Skeletal muscle tissue (tissue), 4 donors: ENCODE measurements around the gene KRT74. TPM values are rescaled to one million over a fixed set of nuclear protein-coding genes. Genes with fewer than 3 reads are reported as not detected.

Experiments used
- H3K27ac ChIP-seq: one replicate; pipeline ENCODE4 v1.7.0; 2013; ENCODE audit warnings: mild to moderate bottlenecking, low read depth, low read length, inconsistent platforms
- H3K27me3 ChIP-seq, 3 donors: one replicate each; pipeline ENCODE4 v1.7.0; 2013; ENCODE audit warnings: low read length in 3 of 3; ENCODE audit not compliant: control insufficient read depth in 3 of 3, insufficient read depth in 3 of 3
- H3K36me3 ChIP-seq, 3 donors: one replicate each; pipeline ENCODE4 v1.7.0; 2013; ENCODE audit warnings: low read length in 3 of 3; ENCODE audit not compliant: control insufficient read depth in 3 of 3, insufficient read depth in 3 of 3
- H3K4me1 ChIP-seq, 3 donors: one replicate each; pipeline ENCODE4 v1.7.0; 2013; ENCODE audit warnings: low read length in 3 of 3, mild to moderate bottlenecking in 3 of 3; ENCODE audit not compliant: control insufficient read depth in 3 of 3, insufficient read depth in 3 of 3
- H3K4me3 ChIP-seq, 3 donors: one replicate each; pipeline ENCODE4 v1.7.0; 2013; ENCODE audit warnings: low read length in 3 of 3
- H3K9ac ChIP-seq, 3 donors: one replicate each; pipeline ENCODE4 v1.7.0; 2013; ENCODE audit warnings: low read length in 3 of 3, mild to moderate bottlenecking in 3 of 3, moderate library complexity in 2 of 3, low read depth in 1 of 3
- H3K9me3 ChIP-seq, 3 donors: one replicate each; pipeline ENCODE4 v1.7.0; 2013; ENCODE audit warnings: low read length in 3 of 3; ENCODE audit not compliant: control insufficient read depth in 3 of 3
- total RNA-seq: library from RNA; depleted of rRNA; stranded (reverse); fragments of >200 nt; gene quantifications from one replicate; pipeline ENCODE4 v1.2.3, GENCODE V29; 2014
- donor health status: Osteomylitis.

Gene KRT74
- total RNA-seq, 1 donor from 2014 or later, result not detected

- Histone ChIP-seq H3K9me3 (no peaks in the 10 kb centered on the region), H3K4me3 (no peak overlapping the region), H3K9ac (no peak overlapping the region), H3K36me3 (no peaks in the 10 kb centered on the region), H3K4me1 (no peaks in the 10 kb centered on the region), H3K27ac (no peak overlapping the region), H3K27me3 (peaks cover 5 to 18% (median 17%) of the 10 kb centered on the region in 3 donors)
Measured at GRCh38 chr12:52579468-52580465, 6.1 kb upstream of the KRT74 start.

DNA sequence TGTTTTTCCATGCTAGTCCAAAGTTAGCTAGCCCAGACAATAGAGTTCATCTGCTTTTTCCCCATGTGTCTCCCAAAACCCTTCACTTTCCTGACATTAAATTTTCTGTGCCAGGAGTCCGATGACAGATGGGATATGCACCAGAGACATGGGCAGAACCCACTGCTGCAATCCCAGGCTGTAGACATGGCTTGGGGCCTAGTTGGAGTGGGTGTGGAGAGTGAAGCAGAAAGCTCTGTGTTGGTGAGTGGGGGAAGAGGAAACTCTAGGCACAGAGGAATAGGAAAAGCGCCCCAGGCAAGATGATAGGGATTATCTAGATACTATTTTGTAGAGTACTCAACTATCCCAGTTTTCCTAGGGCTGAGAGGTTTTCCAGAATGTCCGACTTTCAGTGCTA is 4.8 kb upstream of the KRT74 start:
- H3K4me3 ChIP-seq, result no peak overlapping the region
- H3K27me3 ChIP-seq, result peaks cover 5 to 24% (median 22%) of the 10 kb centered on the region in 3 donors
- H3K36me3 ChIP-seq, result no peaks in the 10 kb centered on the region
- H3K27ac ChIP-seq, result no peak overlapping the region
- no peak overlapping the region for H3K9ac ChIP-seq
- no peaks in the 10 kb centered on the region for H3K4me1 ChIP-seq
- H3K9me3 ChIP-seq, result no peaks in the 10 kb centered on the region

DNA sequence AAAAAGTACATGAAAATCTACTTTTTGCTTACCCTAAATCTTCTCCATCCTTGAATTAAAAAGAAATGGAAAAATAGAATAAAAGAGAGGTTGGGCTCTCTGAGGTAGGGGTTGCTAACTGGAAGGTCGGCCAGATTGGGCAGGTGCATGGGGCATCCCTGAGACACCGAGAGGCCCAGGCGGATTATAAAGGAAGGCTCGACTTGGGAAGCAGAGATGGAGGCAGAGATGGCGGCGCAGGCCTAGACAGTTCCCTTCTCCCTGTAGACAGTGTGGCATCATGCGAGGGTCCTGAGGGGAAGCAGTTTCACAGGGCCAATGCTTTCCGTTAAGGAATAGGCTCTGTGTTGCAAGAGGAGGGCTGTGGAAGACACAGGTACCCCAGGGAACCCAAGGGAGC is 3.7 kb upstream of the KRT74 start:
- H3K4me1 ChIP-seq, result no peaks in the 10 kb centered on the region
- H3K9ac ChIP-seq, result no peak overlapping the region
- no peak overlapping the region for H3K27ac ChIP-seq
- no peaks in the 10 kb centered on the region for H3K36me3 ChIP-seq
- H3K4me3 ChIP-seq, result no peak overlapping the region
- H3K27me3 ChIP-seq, result peaks cover 0 to 33% (median 27%) of the 10 kb centered on the region in 3 donors
- H3K9me3 ChIP-seq, result no peaks in the 10 kb centered on the region

DNA sequence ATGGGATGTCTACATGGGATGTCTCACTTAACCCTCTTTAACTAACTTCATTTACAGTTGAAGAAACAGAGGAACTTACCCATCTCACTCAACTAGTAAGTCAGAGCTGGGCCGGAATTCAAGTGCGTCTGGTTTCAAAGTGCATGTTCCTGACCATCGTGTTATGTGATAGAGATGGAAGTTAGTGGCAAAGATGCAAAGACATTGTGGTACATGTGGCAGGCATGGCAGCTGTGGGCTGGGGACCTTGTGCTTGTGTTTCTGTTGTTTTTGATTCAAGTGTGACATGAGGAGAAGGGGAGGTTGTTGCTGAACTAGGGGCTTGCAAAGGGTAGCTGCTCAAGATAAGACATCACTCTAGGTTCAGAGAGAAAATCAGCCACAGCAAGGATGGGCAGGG is 2.3 kb upstream of the KRT74 start:
- peaks cover 6 to 30% (median 24%) of the 10 kb centered on the region in 3 donors for H3K27me3 ChIP-seq
- H3K9ac ChIP-seq, result no peak overlapping the region
- no peak overlapping the region for H3K27ac ChIP-seq
- H3K36me3 ChIP-seq, result no peaks in the 10 kb centered on the region
- no peak overlapping the region for H3K4me3 ChIP-seq
- no peaks in the 10 kb centered on the region for H3K4me1 ChIP-seq
- H3K9me3 ChIP-seq, result no peaks in the 10 kb centered on the region

DNA sequence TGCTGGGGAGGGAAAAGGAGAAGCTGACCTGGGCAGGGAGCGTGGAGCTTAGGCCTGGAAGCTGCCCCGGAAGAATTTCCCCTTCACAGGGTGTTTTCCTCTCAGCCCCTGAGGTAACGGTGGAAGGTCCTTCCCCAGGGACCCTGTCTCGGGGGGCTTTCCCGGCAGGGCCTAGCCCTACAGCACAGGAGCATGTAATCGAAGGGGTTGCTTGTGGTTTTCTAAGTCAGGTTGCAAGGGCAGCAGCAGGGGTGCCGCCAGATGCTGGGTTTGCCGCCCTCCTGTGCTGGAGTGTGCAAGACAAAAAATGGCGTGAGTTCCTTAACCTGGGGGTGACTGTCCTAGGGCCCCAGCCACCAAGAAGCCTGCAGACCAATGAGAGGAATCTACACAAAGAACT is 1.6 kb upstream of the KRT74 start:
- no peak overlapping the region for H3K4me3 ChIP-seq
- no peaks in the 10 kb centered on the region for H3K4me1 ChIP-seq
- H3K27me3 ChIP-seq, result peaks cover 11 to 27% (median 24%) of the 10 kb centered on the region in 3 donors
- H3K9me3 ChIP-seq, result no peaks in the 10 kb centered on the region
- H3K27ac ChIP-seq, result no peak overlapping the region
- no peaks in the 10 kb centered on the region for H3K36me3 ChIP-seq
- no peak overlapping the region for H3K9ac ChIP-seq

- Histone ChIP-seq H3K4me1 (no peaks in the 10 kb centered on the region), H3K4me3 (no peak overlapping the region), H3K36me3 (no peaks in the 10 kb centered on the region), H3K9me3 (no peaks in the 10 kb centered on the region), H3K27me3 (peaks cover 14 to 33% (median 26%) of the 10 kb centered on the region in 3 donors), H3K27ac (no peak overlapping the region), H3K9ac (no peak overlapping the region)
Measured at GRCh38 chr12:52573306-52573705, 337 bp downstream of the KRT74 start.

DNA sequence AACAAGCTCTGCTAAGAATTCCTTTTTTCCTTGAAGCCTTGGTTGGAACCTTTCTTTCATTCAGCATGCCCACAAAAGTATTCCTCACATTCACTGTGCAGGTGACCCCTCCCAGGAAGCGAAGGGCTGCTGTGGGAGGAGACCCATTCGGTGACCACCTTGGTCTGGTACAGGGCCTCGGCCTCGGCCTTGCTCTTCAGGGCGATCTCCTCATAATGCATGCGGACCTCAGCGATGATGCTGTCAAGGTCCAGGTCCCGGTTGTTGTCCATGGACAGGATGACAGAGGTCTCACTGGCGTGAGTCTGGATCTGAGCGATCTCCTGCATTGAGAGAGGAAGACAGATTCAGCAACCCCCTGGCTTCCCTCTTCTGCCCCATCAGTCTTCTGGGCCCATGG is 3.1 kb downstream of the KRT74 start:
- no peaks in the 10 kb centered on the region for H3K4me1 ChIP-seq
- no peaks in the 10 kb centered on the region for H3K9me3 ChIP-seq
- H3K9ac ChIP-seq, result no peak overlapping the region
- H3K27me3 ChIP-seq, result peaks cover 14 to 50% (median 35%) of the 10 kb centered on the region in 3 donors
- H3K27ac ChIP-seq, result no peak overlapping the region
- H3K4me3 ChIP-seq, result no peak overlapping the region
- no peaks in the 10 kb centered on the region for H3K36me3 ChIP-seq

GRCh38 chr12:52568111-52568510 is 5.5 kb downstream of the KRT74 start:
- Histone ChIP-seq H3K4me3 (no peak overlapping the region), H3K27ac (no peak overlapping the region), H3K9me3 (no peaks in the 10 kb centered on the region), H3K36me3 (no peaks in the 10 kb centered on the region), H3K4me1 (no peaks in the 10 kb centered on the region), H3K27me3 (peaks cover 19 to 48% (median 30%) of the 10 kb centered on the region in 3 donors), H3K9ac (no peak overlapping the region)

GRCh38 chr12:52566847-52567291 is 6.8 kb downstream of the KRT74 start:
- no peak overlapping the region for H3K27ac ChIP-seq
- peaks cover 19 to 48% (median 23%) of the 10 kb centered on the region in 3 donors for H3K27me3 ChIP-seq

DNA sequence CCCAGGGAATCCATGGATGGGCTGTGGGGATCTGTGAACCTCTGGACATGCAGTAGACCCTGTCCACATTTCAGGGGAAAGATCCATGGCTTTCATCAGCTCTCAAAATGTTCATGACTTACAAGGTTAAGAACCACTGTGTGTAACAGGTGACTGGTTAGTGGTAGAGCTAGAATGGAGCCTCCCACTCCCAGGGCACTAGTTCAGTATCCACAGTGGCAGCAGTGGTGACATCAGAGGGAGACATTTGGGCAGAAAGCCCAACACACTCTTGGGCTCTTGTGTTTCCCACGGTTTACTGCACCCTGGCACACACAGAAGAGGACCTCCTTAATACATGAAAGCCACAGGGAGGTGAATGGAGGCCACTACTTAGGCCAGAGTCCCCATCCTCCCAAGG is 9.1 kb downstream of the KRT74 start:
- Histone ChIP-seq H3K9me3 (no peaks in the 10 kb centered on the region), H3K27me3 (peaks cover 6 to 44% (median 32%) of the 10 kb centered on the region in 3 donors), H3K9ac (no peak overlapping the region), H3K36me3 (no peaks in the 10 kb centered on the region), H3K27ac (no peak overlapping the region), H3K4me1 (no peaks in the 10 kb centered on the region), H3K4me3 (no peak overlapping the region)

More at GRCh38 chr12:52566847-52567291, 6.8 kb downstream of the KRT74 start:
- H3K9me3 ChIP-seq, result no peaks in the 10 kb centered on the region
- no peak overlapping the region for H3K9ac ChIP-seq
- H3K4me3 ChIP-seq, result no peak overlapping the region
- H3K36me3 ChIP-seq, result no peaks in the 10 kb centered on the region
- no peaks in the 10 kb centered on the region for H3K4me1 ChIP-seq
